Measurements from ENCODE around the gene TMEM72. TPM values are rescaled to one million over a fixed set of nuclear protein-coding genes. Genes with fewer than 3 reads are reported as not detected.

The TMEM72 gene
- total RNA-seq, 1 experiment from 2014 or later = not detected

- Histone ChIP-seq H2AK5ac (ENCODE audit: insufficient read length, low read length) (no peak overlapping the region), H4K8ac (replicated peaks; ENCODE audit: insufficient read length, low read depth, low read length) (no peak overlapping the region), H2BK120ac (ENCODE audit: low read depth, low read length, poor library complexity, severe bottlenecking) (no peak overlapping the region), H3K56ac (ENCODE audit: insufficient read length, low read depth, low read length) (no peak overlapping the region), H2BK20ac (ENCODE audit: low read depth, low read length, poor library complexity, severe bottlenecking) (no peak overlapping the region), H3K9ac (ENCODE audit: extremely low read depth, insufficient read length, low read length) (no peak overlapping the region), H3K4me1 (ENCODE audit: insufficient read depth, low read length) (no peaks in the 10 kb centered on the region), H3K18ac (ENCODE audit: insufficient read length, low read depth, low read length) (no peak overlapping the region), H3K23ac (ENCODE audit: insufficient read length, low read depth, low read length) (no peak overlapping the region), H4K5ac (ENCODE audit: insufficient read length, low read depth, low read length) (no peak overlapping the region), H2BK5ac (ENCODE audit: insufficient read length, low read length) (no peak overlapping the region), H3K27ac (ENCODE audit: insufficient read length, low read depth, low read length) (no peak overlapping the region), H3K14ac (ENCODE audit: insufficient read depth, low read length) (no peak overlapping the region), H2BK15ac (ENCODE audit: low read depth, low read length) (no peak overlapping the region), H3K27me3 (ENCODE audit: insufficient read depth, low read length) (no peaks in the 10 kb centered on the region), H3K79me1 (ENCODE audit: insufficient read depth, low read depth, low read length, poor library complexity, severe bottlenecking) (no peaks in the 10 kb centered on the region), H3K4ac (ENCODE audit: low read depth, low read length) (no peak overlapping the region), H4K20me1 (ENCODE audit: control insufficient read depth, insufficient read depth, insufficient read length) (no peaks in the 10 kb centered on the region), H3K23me2 (ENCODE audit: insufficient read length, low read depth, low read length, poor library complexity, severe bottlenecking) (no peaks in the 10 kb centered on the region), H2BK12ac (ENCODE audit: insufficient read length, low read depth, low read length) (no peak overlapping the region), H3K4me2 (ENCODE audit: insufficient read depth, insufficient read length, low read length) (no peak overlapping the region), H3K9me3 (ENCODE audit: control insufficient read depth, low read depth, low read length) (no peaks in the 10 kb centered on the region), H3K79me2 (ENCODE audit: insufficient read depth, low read length) (no peaks in the 10 kb centered on the region), H4K91ac (ENCODE audit: insufficient read length, low read depth, low read length) (no peak overlapping the region), H3T11ph (ENCODE audit: low read length) (no peak overlapping the region), H2AFZ (ENCODE audit: low read length) (no peak overlapping the region)
- no CpG with 5 or more reads among the region's 10 CpGs for WGBS (ENCODE audit: extremely low coverage, insufficient read length, low lambda C conversion rate)
- no peaks in the 10 kb centered on the region; a peak in 2 of 5 replicates for H3K9me3 Mint-ChIP-seq
- no peak overlapping the region for H3K4me3 Mint-ChIP-seq
- DNase-seq = peak; percentile 18
- peaks cover 20% of the 10 kb centered on the region for H3K27me3 Mint-ChIP-seq (ENCODE audit: low read depth)
- H3K4me1 Mint-ChIP-seq = peaks cover 0 to 5% of the 10 kb centered on the region in 2 experiments; a peak in 2 of 4 replicates
- no peaks in the 10 kb centered on the region for H3K36me3 Mint-ChIP-seq (ENCODE audit: insufficient read depth in 1 of 3, low read depth in 3 of 3)
- TF ChIP-seq CTCF (conservative IDR thresholded peaks at IDR 0.05) = no peak
- no peak overlapping the region for H3K27ac Mint-ChIP-seq
These were observed 15.7 kb downstream of the TMEM72 start for GRCh38 chr10:44926751-44927351.

Data from H9 (cell line).